Glomerular visceral epithelial cell (primary cell): ENCODE results near the gene OXCT2.
"Not testable (repeated sequence)": the region's sequence is repeated elsewhere in the genome, so short reads cannot be mapped to it uniquely, and the experiment has no call there.

ENCODE experiments used
- DNase-seq: peaks from one replicate; pipeline ENCODE4 v3.0.0-alpha.2; 2016; ENCODE audit errors: extremely low spot score

Gene OXCT2

GRCh38 chr1:39787468-39787867 is 16.3 kb upstream of the OXCT2 start:
- DNase-seq: no peak

GRCh38 chr1:39787108-39787375 is 15.9 kb upstream of the OXCT2 start:
- not testable (repeated sequence) for DNase-seq

GRCh38 chr1:39786303-39787107 is 15.4 kb upstream of the OXCT2 start:
- DNase-seq: not testable (repeated sequence)

GRCh38 chr1:39782685-39783084 is 11.5 kb upstream of the OXCT2 start:
- DNase-seq: not testable (repeated sequence)

- no peak for DNase-seq
These were observed 11.0 kb upstream of the OXCT2 start for GRCh38 chr1:39782103-39782502.

- DNase-seq: no peak
These were observed 10.2 kb upstream of the OXCT2 start for GRCh38 chr1:39781349-39781715.

GRCh38 chr1:39779821-39780220 is 8.7 kb upstream of the OXCT2 start:
- DNase-seq: no peak

GRCh38 chr1:39779137-39779536 is 8.0 kb upstream of the OXCT2 start:
- no peak for DNase-seq

GRCh38 chr1:39778463-39779099 is 7.4 kb upstream of the OXCT2 start:
- DNase-seq: not testable (repeated sequence)

- not testable (repeated sequence) for DNase-seq
These were observed 6.7 kb upstream of the OXCT2 start for GRCh38 chr1:39777896-39778295.

GRCh38 chr1:39777306-39777705 is 6.2 kb upstream of the OXCT2 start:
- no peak for DNase-seq

- DNase-seq: no peak
These were observed 5.7 kb upstream of the OXCT2 start for GRCh38 chr1:39776886-39777285.

- DNase-seq: peak; percentile 43
These were observed 5.2 kb upstream of the OXCT2 start for GRCh38 chr1:39776400-39776713.

- DNase-seq: not testable (repeated sequence)
These were observed 4.7 kb upstream of the OXCT2 start for GRCh38 chr1:39775676-39776399.

GRCh38 chr1:39775141-39775540 is 4.0 kb upstream of the OXCT2 start:
- not testable (repeated sequence) for DNase-seq

GRCh38 chr1:39773369-39773979 is 2.3 kb upstream of the OXCT2 start:
- DNase-seq: not testable (repeated sequence)

GRCh38 chr1:39770100-39771021 is 787 bp downstream of the OXCT2 start:
- DNase-seq: not testable (repeated sequence)

- not testable (repeated sequence) for DNase-seq
These were observed 1.6 kb downstream of the OXCT2 start for GRCh38 chr1:39769502-39769901.

- not testable (repeated sequence) for DNase-seq
These were observed 4.7 kb downstream of the OXCT2 start for GRCh38 chr1:39766466-39766865.

- not testable (repeated sequence) for DNase-seq
These were observed 6.6 kb downstream of the OXCT2 start for GRCh38 chr1:39764512-39764911.

GRCh38 chr1:39763619-39764374 is 7.4 kb downstream of the OXCT2 start:
- not testable (repeated sequence) for DNase-seq
